Suprapubic skin (tissue), 3 donors: ENCODE measurements around the gene EPHA8.

Experiments used
- CTCF ChIP-seq, 2 donors: fragments of 200-600 bp in 1 of 2; fragments of 450-650 bp in 1 of 2; sonication (generic) in 1 of 2; IDR thresholded peaks; one replicate each; pipeline ENCODE4 v1.5.1; 2016 to 2019; ENCODE audit warnings: antibody characterized with exemption in 2 of 2, mild to moderate bottlenecking in 1 of 2, moderate library complexity in 1 of 2
- EP300 ChIP-seq: sonication (generic); formaldehyde crosslinking; IDR thresholded peaks from one replicate; pipeline ENCODE4 v1.6.1; 2017; ENCODE audit warnings: antibody characterized with exemption

GRCh38 chr1:22643928-22644327 lies 80.6 kb downstream of the EPHA8 start:
- TF ChIP-seq CTCF (IDR thresholded peaks at IDR 0.05) = no peak
- no peak for TF ChIP-seq EP300
